GM12801 (cell line): Measurements from ENCODE around the gene FGGY.

Experiments used
- TF ChIP-seq, protein P1 (sequence below): IDR thresholded peaks from one replicate; pipeline ENCODE4 v1.5.1; 2011; ENCODE audit warnings: control low read depth; ENCODE audit not compliant: insufficient read length; ENCODE audit errors: extremely low read depth

Gene FGGY

GRCh38 chr1:59418363-59419144 is 121.7 kb downstream of the FGGY start:
- TF ChIP-seq, protein P1, sequence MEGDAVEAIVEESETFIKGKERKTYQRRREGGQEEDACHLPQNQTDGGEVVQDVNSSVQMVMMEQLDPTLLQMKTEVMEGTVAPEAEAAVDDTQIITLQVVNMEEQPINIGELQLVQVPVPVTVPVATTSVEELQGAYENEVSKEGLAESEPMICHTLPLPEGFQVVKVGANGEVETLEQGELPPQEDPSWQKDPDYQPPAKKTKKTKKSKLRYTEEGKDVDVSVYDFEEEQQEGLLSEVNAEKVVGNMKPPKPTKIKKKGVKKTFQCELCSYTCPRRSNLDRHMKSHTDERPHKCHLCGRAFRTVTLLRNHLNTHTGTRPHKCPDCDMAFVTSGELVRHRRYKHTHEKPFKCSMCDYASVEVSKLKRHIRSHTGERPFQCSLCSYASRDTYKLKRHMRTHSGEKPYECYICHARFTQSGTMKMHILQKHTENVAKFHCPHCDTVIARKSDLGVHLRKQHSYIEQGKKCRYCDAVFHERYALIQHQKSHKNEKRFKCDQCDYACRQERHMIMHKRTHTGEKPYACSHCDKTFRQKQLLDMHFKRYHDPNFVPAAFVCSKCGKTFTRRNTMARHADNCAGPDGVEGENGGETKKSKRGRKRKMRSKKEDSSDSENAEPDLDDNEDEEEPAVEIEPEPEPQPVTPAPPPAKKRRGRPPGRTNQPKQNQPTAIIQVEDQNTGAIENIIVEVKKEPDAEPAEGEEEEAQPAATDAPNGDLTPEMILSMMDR = no peak

DNA sequence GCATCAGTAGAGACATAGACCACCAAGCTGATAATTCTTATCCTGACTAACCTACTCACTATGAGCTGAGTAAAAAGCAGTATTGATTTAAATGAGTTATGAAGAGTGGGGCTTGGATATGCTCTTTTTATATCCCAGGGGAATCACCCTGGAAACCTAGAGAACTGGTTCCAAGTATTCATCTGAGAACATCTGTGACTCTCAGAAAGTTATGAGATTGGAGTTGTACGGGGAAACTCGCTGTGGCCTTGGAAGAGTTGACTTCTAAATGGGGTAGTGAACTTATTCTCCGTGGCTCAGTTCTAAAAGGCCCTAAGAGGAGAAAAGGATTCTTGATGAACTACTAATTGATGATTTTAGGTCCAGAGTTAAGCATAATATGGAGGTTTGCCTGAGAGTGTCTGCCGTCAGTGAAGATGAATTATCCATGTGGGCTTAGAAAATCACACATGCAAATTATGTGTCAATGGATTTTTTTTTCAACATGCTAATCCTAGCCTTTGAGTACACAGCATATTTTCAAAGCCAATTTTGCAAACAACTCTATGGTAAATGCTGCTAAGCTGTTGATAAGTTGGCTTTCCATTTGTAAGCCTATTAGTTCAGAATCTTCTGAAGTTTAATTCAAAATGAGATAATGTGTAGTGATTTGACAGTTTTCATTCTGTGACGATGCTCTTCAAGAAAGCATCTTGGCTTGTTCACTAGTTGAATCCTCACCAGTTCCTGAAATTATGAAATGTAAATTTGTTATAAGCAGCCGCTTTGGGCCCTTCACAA is 122.7 kb downstream of the FGGY start:
- TF ChIP-seq, protein P1 = no peak

DNA sequence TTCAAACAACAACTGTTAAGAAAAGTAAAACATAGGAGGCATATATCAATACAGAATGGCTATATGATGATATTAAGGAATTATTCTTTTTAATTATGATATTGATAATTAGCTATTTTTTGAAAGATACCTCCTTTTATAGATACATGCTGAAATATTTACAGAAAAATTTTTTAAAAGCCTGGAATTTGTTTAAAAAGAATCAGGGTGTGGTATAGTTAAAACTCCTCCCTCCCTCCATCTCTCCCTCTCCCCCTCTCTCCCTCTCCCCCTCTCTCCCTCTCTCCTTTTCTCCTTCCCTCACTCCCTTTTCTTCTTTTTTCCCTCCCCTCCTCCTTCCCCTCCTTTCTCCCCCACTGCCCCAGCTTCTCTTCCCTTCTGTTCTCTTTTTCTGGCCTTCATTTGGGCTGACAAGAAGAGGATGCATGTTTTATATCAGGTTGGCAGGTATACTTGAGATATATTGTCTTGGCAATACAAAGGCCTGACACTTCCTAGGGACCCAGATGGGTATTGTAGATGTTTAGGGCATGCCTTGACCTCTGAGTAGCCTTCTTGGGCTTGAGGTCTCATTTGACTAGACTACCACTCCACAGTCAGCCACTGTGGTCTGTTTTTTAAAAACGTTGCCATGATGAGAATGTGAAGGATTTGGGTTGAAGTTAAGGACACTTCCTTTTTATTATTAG is 124.5 kb downstream of the FGGY start:
- TF ChIP-seq, protein P1 = no peak

DNA sequence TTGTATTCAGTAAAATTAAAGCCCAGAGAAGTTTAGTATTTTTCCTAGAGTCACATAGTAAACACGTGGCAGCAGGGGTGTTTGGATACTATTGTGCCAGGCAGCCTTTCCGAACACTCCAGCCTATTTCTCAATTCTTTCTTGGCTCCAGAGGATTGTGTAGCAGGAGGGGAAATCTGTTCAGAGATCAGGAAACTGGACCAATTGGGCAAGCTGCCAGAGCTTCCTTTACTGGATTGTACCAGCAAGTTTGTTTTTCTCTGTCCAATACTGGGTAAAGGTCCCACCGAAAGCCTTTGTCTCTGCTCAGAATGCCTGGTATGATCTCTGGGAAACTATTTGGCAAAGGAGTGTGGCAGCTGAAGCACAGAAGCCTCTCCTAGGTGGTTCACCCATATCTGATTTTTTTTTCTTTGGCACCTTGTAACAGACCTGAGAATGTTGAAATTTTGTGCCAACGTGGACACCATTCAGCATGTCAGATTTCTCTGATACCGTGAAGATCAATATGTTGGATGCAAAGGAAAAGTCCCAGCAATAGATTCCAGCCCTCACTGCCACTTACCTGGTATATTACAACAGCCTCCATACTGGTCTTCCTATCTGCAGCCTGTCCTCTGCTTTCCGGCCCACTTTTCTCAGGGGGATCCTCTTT is 126.2 kb downstream of the FGGY start:
- TF ChIP-seq, protein P1 = no peak

DNA sequence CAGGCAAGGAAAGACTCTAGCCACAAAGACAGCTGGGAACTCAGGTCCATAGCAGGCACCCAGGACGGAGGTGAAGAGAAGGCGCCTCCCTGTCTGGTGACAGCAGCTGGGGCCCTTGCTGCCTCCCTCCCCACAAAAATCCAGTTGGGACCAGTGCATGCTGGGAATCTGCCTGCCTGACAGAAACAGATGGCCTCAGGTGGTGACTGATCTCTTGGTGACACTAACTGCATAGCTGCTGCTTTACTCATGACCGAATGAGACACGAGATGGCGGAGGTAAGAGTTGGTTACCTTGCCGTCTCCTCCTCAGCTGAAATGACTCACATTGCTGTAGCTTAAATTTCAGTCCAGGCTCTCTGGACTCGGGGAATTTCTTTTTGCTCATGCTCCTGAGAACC is 130.3 kb downstream of the FGGY start:
- TF ChIP-seq, protein P1 = no peak

- TF ChIP-seq, protein P1 = no peak
Observed at GRCh38 chr1:59427784-59428183, 130.9 kb downstream of the FGGY start.

DNA sequence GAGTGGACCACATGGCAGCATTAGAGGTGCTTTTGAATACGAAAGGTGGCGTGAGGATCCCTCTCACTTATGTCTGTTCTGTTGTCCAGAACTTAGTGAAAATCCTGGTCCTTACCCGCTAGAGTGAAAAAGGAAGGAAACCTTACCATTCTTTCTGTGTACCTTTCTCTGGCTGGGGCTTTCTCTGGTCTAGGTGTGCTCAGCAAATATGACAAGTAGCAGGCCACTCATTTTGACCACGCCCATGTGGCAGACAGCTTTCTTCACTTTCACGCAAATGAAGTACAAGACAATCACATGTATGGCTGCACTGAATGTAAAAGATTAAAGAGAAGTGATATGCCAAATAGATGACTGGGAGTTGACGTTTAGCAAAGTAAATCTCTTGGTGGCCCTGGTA is 131.9 kb downstream of the FGGY start:
- TF ChIP-seq, protein P1 = no peak
